HG03175 (cell line): Measurements from ENCODE around the gene HNRNPF.

Experiments
- ATAC-seq: cut with Tn5 transposase; IDR thresholded peaks from one replicate; pipeline ENCODE4 v1.9.1; 2021; ENCODE audit warnings: mild to moderate bottlenecking, moderate library complexity; ENCODE audit not compliant: unreplicated experiment

Gene HNRNPF

GRCh38 chr10:43380610-43381222 lies 28.3 kb downstream of the HNRNPF start:
- ATAC-seq: peak; percentile 51

DNA sequence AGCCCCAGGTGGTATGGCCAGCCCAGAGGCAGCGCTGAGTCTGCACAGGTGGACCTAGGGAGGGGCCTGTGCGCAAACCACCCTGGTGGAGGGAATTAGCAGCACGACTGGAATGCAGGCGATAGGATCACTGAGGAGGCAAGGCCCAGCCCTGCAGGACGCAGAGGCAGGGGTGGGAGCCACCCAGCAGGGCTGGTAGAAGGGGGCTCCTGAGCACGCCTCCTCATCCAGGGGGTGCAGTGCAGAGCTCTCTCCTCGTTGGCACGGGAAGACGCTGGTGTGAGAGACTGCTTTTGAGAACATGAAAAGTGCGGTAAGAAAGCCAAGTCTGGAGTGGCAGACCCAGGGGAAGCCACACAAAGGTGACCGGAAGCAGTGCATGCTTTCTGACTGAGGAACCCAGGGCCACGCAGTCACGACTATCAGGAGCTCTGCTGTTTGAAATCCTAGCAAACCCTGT lies 31.5 kb downstream of the HNRNPF start:
- ATAC-seq: no peak

DNA sequence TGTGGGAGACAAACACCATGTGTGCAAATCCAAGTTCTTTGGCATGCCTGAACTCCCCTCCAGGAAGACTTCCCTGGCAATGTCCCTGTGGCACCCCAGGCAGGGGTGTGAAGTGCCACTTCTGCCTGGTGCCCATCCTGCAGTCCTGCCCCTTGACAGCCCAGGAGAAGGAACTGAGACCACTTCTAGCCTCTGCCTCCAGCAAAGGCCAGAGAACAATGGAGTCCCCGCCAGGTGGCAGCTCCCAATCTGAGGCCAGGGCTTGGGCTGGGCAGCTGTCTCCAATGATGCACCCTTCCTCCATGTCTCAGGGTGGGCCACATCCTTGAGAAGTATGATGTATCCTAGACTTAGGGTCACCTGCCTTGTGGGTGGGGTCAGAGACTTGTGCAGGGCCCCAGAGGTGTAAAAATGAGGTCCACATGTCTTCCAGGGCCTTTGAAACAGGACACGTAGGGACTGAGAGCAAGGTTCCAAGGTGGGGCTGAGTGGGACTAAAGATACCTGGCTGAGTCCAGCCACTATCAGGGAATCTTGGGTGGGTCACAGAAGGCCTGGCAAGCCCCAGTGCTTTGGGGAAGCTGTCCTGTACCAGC lies 32.1 kb downstream of the HNRNPF start:
- ATAC-seq: no peak

GRCh38 chr10:43376046-43376635 lies 32.8 kb downstream of the HNRNPF start:
- no peak for ATAC-seq

DNA sequence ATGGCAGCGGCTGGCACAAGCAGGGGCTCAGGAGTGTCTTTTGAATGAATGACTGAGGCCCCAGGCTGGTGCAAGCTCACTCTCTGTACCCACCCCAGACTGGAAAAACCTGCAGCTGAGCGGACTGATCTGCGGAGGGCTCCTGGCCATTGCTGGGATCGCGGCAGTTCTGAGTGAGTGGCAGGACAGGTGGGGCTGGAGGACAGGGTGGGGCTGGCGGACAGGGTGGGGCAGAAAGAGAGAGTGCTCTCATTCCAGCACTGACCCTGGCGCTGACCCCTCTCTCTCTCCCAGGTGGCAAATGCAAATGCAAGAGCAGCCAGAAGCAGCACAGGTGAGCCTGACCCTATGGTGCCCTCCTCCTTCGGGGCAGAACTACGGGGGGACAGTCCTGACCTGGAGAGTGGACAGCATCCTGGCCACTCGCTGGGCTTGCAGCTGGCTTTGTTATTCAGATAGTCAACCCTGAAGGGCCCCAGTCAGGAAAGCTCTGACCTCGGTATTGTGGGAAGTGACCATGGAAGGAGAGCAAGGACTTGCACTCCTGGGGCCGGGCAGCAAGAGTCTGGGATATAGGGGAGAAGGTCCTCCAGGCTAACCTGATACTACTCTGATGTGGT lies 33.5 kb downstream of the HNRNPF start:
- ATAC-seq: no peak

- ATAC-seq: no peak
Observed at GRCh38 chr10:43374194-43374593, 34.8 kb downstream of the HNRNPF start.

GRCh38 chr10:43373461-43373860 lies 35.5 kb downstream of the HNRNPF start:
- no peak for ATAC-seq

- ATAC-seq: no peak
Observed at GRCh38 chr10:43372765-43373361, 36.1 kb downstream of the HNRNPF start.

DNA sequence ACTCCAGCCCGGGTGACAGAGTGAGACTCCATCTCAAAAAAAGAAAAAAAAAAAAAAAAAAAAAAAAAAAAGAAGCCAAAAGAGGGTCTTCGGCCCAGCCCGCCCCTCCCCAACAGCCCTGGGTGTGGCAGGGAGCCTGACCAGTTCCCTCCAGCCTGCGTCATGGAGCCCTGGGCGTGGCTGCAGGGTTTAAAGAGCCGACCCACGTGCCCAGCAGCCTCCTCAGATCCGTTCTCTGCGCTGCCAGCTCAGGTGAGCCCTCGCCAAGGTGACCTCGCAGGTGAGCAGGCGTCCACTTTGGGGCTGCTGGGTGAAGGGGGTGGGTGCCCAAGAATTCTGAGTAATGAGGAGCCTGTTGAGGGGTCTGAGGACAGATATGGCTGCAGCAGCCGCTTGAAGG lies 37.6 kb downstream of the HNRNPF start, which contains the start of gene FXYD4:
Gene FXYD4, plus strand, starts transcription at position 219 of the 400 bp plus-strand sequence. CDS start 2,111 bp downstream, outside the sequence.
- ATAC-seq: no peak

GRCh38 chr10:43370671-43371215 lies 38.2 kb downstream of the HNRNPF start:
- ATAC-seq: no peak

DNA sequence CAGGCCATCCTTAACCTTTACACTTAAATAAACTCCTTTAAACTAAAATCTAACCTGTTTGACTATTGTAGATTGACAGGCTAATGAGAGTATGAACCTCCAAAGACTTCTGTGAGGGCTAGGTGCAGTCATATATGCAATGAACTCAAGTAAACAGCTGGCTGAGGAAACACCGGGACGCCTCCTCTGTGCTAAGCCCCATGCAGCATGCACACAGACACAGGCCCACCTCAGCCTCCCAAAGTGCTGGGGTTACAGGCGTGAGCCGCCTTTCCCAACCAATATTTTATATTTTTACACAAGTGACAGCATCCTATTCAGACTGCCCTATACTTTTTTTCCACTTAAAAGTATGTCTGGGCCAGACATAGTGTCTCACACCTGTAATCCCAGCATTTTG lies 39.1 kb downstream of the HNRNPF start:
- no peak for ATAC-seq

GRCh38 chr10:43365001-43365400 lies 44.0 kb downstream of the HNRNPF start:
- no peak for ATAC-seq

- peak; percentile 92 for ATAC-seq
Observed at GRCh38 chr10:43362191-43362839, 46.7 kb downstream of the HNRNPF start.

- no peak for ATAC-seq
Observed at GRCh38 chr10:43361547-43362190, 47.3 kb downstream of the HNRNPF start.

GRCh38 chr10:43360086-43360485 lies 48.9 kb downstream of the HNRNPF start:
- ATAC-seq: no peak

DNA sequence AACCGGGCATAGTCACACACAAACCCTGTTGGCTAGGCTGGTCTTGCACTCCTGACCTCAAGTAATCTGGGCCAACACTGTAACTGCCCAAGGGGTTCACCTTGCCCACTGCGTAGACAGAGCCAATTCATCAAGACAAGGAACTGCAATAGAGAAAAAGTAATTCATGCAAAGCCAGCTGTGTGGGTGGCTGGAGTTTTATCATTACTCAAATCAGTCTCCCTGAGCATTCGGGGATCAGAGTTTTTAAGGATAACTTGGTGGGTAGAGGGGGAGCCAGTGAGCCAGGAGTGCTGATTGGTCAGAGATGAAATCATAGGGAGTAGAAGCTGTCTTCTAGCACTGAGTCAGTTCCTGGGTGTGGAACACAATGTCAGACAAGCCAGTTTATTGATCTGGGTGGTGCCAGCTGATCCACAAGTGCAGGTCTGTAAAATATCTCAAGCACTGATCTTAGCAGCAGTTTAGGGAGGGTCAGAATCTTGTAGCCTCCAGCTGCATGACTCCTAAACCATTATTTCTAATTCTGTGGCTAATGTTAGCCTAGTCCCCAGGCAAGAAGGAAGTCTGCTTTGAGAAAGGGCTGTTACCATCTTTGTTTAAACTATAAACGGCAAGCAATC lies 53.1 kb downstream of the HNRNPF start:
- ATAC-seq: no peak

- no peak for ATAC-seq
Observed at GRCh38 chr10:43354879-43355380, 54.1 kb downstream of the HNRNPF start.

DNA sequence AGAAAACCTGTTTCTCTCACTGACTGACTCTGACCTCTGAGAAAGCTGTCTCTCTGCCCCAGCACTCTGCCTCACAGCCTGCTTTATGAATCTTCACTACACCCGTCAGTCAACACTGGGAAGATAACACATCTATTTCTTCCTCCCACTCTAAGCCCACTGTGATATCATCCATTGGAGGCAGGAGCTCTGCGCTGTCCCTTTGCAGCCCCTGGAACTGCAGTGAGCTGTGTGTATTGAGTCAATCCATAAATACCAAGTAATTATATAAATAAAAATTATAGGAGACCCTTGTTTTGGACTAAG lies 54.7 kb downstream of the HNRNPF start:
- ATAC-seq: no peak

DNA sequence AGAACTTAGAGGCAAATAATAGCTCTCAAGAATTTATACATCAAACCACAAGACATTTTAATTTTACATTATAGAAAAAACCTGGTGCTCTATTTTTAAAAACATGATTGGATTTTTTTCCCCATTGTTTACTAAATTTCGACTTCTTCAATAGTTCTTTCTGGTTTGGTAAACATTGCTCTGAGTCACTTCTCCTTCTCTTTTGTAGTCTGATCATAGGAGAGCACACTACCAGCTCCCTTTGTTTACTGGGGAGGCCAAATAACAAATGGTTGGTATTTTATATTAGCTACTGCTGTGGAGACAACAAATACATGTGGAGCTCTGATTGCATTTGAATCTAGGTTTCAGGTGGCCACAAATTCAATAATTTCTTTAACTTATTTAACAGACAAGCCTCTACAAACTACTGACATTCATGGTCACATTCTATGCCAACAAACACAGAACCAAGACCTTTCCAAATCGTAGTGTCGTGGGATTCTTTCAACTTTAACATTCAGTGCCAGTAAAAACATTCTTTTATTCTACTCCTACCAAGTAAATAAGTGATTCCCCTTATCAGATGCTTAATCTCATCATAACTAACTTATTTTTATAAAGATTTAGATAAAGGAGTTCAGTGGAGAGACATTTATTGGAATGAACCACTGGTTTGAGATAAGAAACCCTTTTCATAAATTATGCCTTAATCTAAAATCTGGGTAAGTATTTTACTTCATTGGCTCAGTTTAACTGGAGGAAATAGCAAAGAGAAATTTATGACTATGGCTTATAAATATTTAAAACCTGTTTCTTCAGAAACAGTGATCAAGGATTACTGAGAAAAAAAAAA lies 55.3 kb downstream of the HNRNPF start:
- ATAC-seq: no peak
